Stimulated activated CD8-positive, alpha-beta memory T cell treated with anti-CD3 and anti-CD28 coated beads, Interleukin-7, amount 100 ng/mL, for 48 hours (primary cell): ENCODE measurements around the gene ADCK2.
"Not testable (repeated sequence)": the region's sequence is repeated elsewhere in the genome, so short reads cannot be mapped to it uniquely, and the experiment has no call there.

Experiments
- DNase-seq, 2 donors: peaks; one replicate each; pipeline ENCODE4 v3.0.0-alpha.2; 2020; ENCODE audit warnings: low read depth in 1 of 2; ENCODE audit errors: extremely low read depth in 1 of 2

ADCK2 gene

GRCh38 chr7:140691376-140692045, 18.8 kb downstream of the ADCK2 start:
- no peak for DNase-seq

- not testable (repeated sequence) for DNase-seq
Measured at GRCh38 chr7:140693849-140694248, 21.1 kb downstream of the ADCK2 start.

GRCh38 chr7:140694592-140694991, 21.8 kb downstream of the ADCK2 start:
- DNase-seq, result no peak

GRCh38 chr7:140695381-140695780, 22.6 kb downstream of the ADCK2 start:
- DNase-seq, result no peak

GRCh38 chr7:140696024-140696679, 23.4 kb downstream of the ADCK2 start:
- DNase-seq, result peak; percentile 83 to 93

- DNase-seq, result peak; percentile 52 to 63
Measured at GRCh38 chr7:140696680-140697446, 24.1 kb downstream of the ADCK2 start, which contains the start of gene NDUFB2. TSS of gene NDUFB2 (plus strand) at chr7:140696708. CDS start at chr7:140696745, 37 bp downstream.

- DNase-seq, result no peak
Measured at GRCh38 chr7:140697447-140698143, 24.9 kb downstream of the ADCK2 start.

- no peak for DNase-seq
Measured at GRCh38 chr7:140698477-140698876, 25.7 kb downstream of the ADCK2 start.

GRCh38 chr7:140702774-140703173, 30.0 kb downstream of the ADCK2 start:
- no peak for DNase-seq

GRCh38 chr7:140704205-140704604, 31.5 kb downstream of the ADCK2 start:
- DNase-seq, result no peak

- DNase-seq, result no peak
Measured at GRCh38 chr7:140707132-140707531, 34.4 kb downstream of the ADCK2 start.

GRCh38 chr7:140708764-140709163, 36.0 kb downstream of the ADCK2 start:
- not testable (repeated sequence) for DNase-seq

- DNase-seq, result not testable (repeated sequence)
Measured at GRCh38 chr7:140712392-140712791, 39.6 kb downstream of the ADCK2 start.

GRCh38 chr7:140714331-140715040, 41.7 kb downstream of the ADCK2 start:
- no peak for DNase-seq

- DNase-seq, result no peak
Measured at GRCh38 chr7:140719721-140720120, 47.0 kb downstream of the ADCK2 start.

GRCh38 chr7:140722254-140722653, 49.5 kb downstream of the ADCK2 start:
- DNase-seq, result no peak

GRCh38 chr7:140723006-140723405, 50.3 kb downstream of the ADCK2 start:
- peak in 1 of 2 donors; percentile 25 for DNase-seq

- no peak for DNase-seq
Measured at GRCh38 chr7:140723574-140723973, 50.8 kb downstream of the ADCK2 start.

- DNase-seq, result no peak
Measured at GRCh38 chr7:140724706-140725105, 52.0 kb downstream of the ADCK2 start.

GRCh38 chr7:140726281-140726680, 53.5 kb downstream of the ADCK2 start:
- DNase-seq, result no peak
